Endothelial cell of umbilical vein (primary cell): Measurements from ENCODE around the gene HPDL. TPM values are rescaled to one million over a fixed set of nuclear protein-coding genes. Genes with fewer than 3 reads are reported as not detected.

Source experiments
- BruUV-seq: library from RNA; stranded (reverse); fragments of 400-500 nt; replicated peaks from 2 replicates; lab custom pipeline; 2021; lab: Mats Ljungman, UMichigan
- CTCF ChIA-PET: fragments of 300-600, 350-600 bp; sonication (Branson Sonifier 250); formaldehyde crosslinking; loops from one replicate; lab custom pipeline; 2021; ENCODE audit warnings: antibody characterized with exemption, inconsistent platforms; lab: Charles Lee
- POLR2A ChIA-PET: fragments of 300-600, 350-600 bp; sonication (Branson Sonifier 250); formaldehyde crosslinking; loops from one replicate; lab custom pipeline; 2021; ENCODE audit warnings: antibody characterized with exemption, inconsistent platforms; lab: Charles Lee
- DNase-seq: peaks from one replicate; pipeline ENCODE4 v3.0.0-alpha.2; 2011; ENCODE audit warnings: low read depth, low spot score
- FAIRE-seq: peaks from 2 replicates; lab custom pipeline; 2011; peaks lifted over from hg19 to GRCh38; lab: Jason Lieb, UNC
- H2AFZ ChIP-seq: 2 replicates; pipeline ENCODE4 v1.6.0; 2012; ENCODE audit warnings: low read depth, low read length, control low read depth, inconsistent platforms
- H3K27ac ChIP-seq: 2 replicates; pipeline ENCODE4 v1.5.1; 2011; ENCODE audit warnings: low read depth, mild to moderate bottlenecking, control low read depth, low read length, moderate library complexity; ENCODE audit not compliant: insufficient read depth
- H3K27me3 ChIP-seq, 2 experiments: 2 replicates each; pipeline versions ENCODE4 v1.6.0 to v1.6.1; 2011; ENCODE audit warnings: low read length in 2 of 2, mixed read lengths in 1 of 2; ENCODE audit not compliant: control insufficient read depth in 2 of 2, insufficient read depth in 2 of 2
- H3K36me3 ChIP-seq, 2 experiments: 2 replicates in 1 of 2; 3 replicates in 1 of 2; pipeline ENCODE4 v1.5.1; 2011; ENCODE audit warnings: low read length in 2 of 2, mild to moderate bottlenecking in 1 of 2, moderate library complexity in 1 of 2; ENCODE audit not compliant: control insufficient read depth in 2 of 2, insufficient read depth in 2 of 2; ENCODE audit errors: extremely low read depth in 1 of 2
- H3K4me1 ChIP-seq: 3 replicates; pipeline ENCODE4 v1.5.1; 2011; ENCODE audit warnings: mild to moderate bottlenecking, low read length; ENCODE audit not compliant: control insufficient read depth, insufficient read depth; ENCODE audit errors: extremely low read depth
- H3K4me2 ChIP-seq: 2 replicates; pipeline ENCODE4 v1.6.1; 2011; ENCODE audit warnings: low read length, control low read depth, mixed read lengths; ENCODE audit not compliant: insufficient read depth
- H3K4me3 ChIP-seq, 3 experiments: fragments of 200-600 bp in 1 of 3; sonication (generic), shearing (Covaris generic) in 1 of 3; replicated peaks in 1 of 3; 2 replicates each; pipeline ENCODE4 v1.5.1; 2011 to 2016; ENCODE audit warnings: control low read depth in 3 of 3, low read length in 3 of 3, mild to moderate bottlenecking in 2 of 3, inconsistent platforms in 1 of 3, low read depth in 1 of 3, moderate library complexity in 1 of 3; ENCODE audit not compliant: insufficient read depth in 1 of 3
- H3K79me2 ChIP-seq: 2 replicates; pipeline ENCODE4 v1.6.0; 2012; ENCODE audit warnings: low read length, inconsistent platforms; ENCODE audit not compliant: control insufficient read depth, insufficient read depth
- H3K9ac ChIP-seq: replicated peaks from 2 replicates; pipeline ENCODE3; 2011; ENCODE audit warnings: low read length, control low read depth; ENCODE audit not compliant: insufficient read depth; ENCODE audit errors: extremely low read depth
- H3K9me1 ChIP-seq: replicated peaks from 3 replicates; pipeline ENCODE4 v1.6.0; 2011; ENCODE audit warnings: mild to moderate bottlenecking, low read length; ENCODE audit not compliant: control insufficient read depth, insufficient read depth; ENCODE audit errors: extremely low read depth
- H3K9me3 ChIP-seq: replicated peaks from 2 replicates; pipeline ENCODE4 v1.5.1; 2012; ENCODE audit warnings: low read length, inconsistent platforms; ENCODE audit not compliant: control insufficient read depth, insufficient read depth
- H4K20me1 ChIP-seq: replicated peaks from 2 replicates; pipeline ENCODE3; 2011; ENCODE audit warnings: mild to moderate bottlenecking, low read length; ENCODE audit not compliant: control insufficient read depth, insufficient read depth; ENCODE audit errors: extremely low read depth
- CTCF ChIP-seq, 2 donors: IDR thresholded peaks; 1 replicate in 1 of 2; 2 replicates in 1 of 2; pipeline ENCODE4 v1.5.1; 2011; ENCODE audit warnings: low read length in 2 of 2, mild to moderate bottlenecking in 2 of 2, moderate library complexity in 2 of 2, control low read depth in 1 of 2, inconsistent platforms in 1 of 2, low read depth in 1 of 2; ENCODE audit not compliant: insufficient read depth in 1 of 2; ENCODE audit errors: extremely low read depth in 1 of 2
- EZH2 ChIP-seq: IDR thresholded peaks from 2 replicates; pipeline ENCODE4 v1.6.1; 2012; ENCODE audit warnings: borderline replicate concordance, low read depth, mild to moderate bottlenecking, moderate library complexity, low read length, inconsistent platforms; ENCODE audit not compliant: severe bottlenecking
- FOS ChIP-seq: IDR thresholded peaks from 2 replicates; pipeline ENCODE4 v1.6.1; 2011; ENCODE audit warnings: mild to moderate bottlenecking, low read length, moderate library complexity, borderline replicate concordance; ENCODE audit not compliant: insufficient read depth
- GATA2 ChIP-seq: IDR thresholded peaks from 2 replicates; pipeline ENCODE4 v1.7.0; 2011; ENCODE audit warnings: low read depth, mild to moderate bottlenecking, moderate library complexity, mixed read lengths, low read length; ENCODE audit not compliant: insufficient read length, insufficient read depth
- JUN ChIP-seq: IDR thresholded peaks from 2 replicates; pipeline ENCODE4 v1.6.1; 2011; ENCODE audit warnings: borderline replicate concordance, low read depth; ENCODE audit not compliant: insufficient read length, insufficient read depth
- MAX ChIP-seq: IDR thresholded peaks from 2 replicates; pipeline ENCODE4 v1.6.1; 2011; ENCODE audit not compliant: insufficient read depth, insufficient read length
- MYC ChIP-seq: IDR thresholded peaks from one replicate; pipeline ENCODE4 v1.6.1; 2011; ENCODE audit warnings: mild to moderate bottlenecking, low read depth, low read length
- POLR2A ChIP-seq: IDR thresholded peaks from 2 replicates; pipeline ENCODE4 v1.6.1; 2012; ENCODE audit warnings: low read depth, mild to moderate bottlenecking, control low read depth, low read length
- POLR2AphosphoS5 ChIP-seq: IDR thresholded peaks from 2 replicates; pipeline ENCODE4 v1.6.1; 2012; ENCODE audit warnings: low read depth, mild to moderate bottlenecking, control low read depth, low read length, moderate library complexity; ENCODE audit not compliant: insufficient read depth
- dilution Hi-C: fragments of 300-500 bp; cut with MboI; formaldehyde crosslinking; loops from one replicate; pipeline ENCODE4 v1.15.0; 2019; ENCODE audit warnings: low sequenced_read_pairs; ENCODE audit not compliant: extremely low pct_ligation_motif_present
- intact Hi-C: fragments of 100-400 bp; cut with micrococcal nuclease; formaldehyde crosslinking; loops from one replicate; pipeline ENCODE4 v1.10.0; 2022
- polyA plus RNA-seq, 4 experiments: library from polyadenylated mRNA; depleted of rRNA in 3 of 4; stranded (reverse) in 3 of 4; unstranded in 1 of 4; fragments of >200 nt; gene quantifications; 2 replicates each; pipeline versions ENCODE4 v1.2.1 to v1.2.3, GENCODE V29; 2011 to 2012; ENCODE audit warnings: missing spikeins in 1 of 4
- total RNA-seq: library from RNA; stranded (reverse); gene quantifications from 2 replicates; pipeline ENCODE4 v1.2.3, GENCODE V29; 2021

The HPDL gene
- total and polyA plus RNA-seq, 2 donors (not counting 3 experiments of a cell fraction or from before 2014, with no cell fraction given): 3.4 to 5.9 TPM

GRCh38 chr1:45348020-45348419 is 21.3 kb downstream of the HPDL start:
- BruUV-seq: no TSS peak
- intact Hi-C loops: no loop called here

More at GRCh38 chr1:45348020-45348419, 21.3 kb downstream of the HPDL start:
- no peaks in the 10 kb centered on the region for H3K27me3 ChIP-seq
- no peaks in the 10 kb centered on the region for H3K79me2 ChIP-seq
- peaks cover 2 to 6% of the 10 kb centered on the region in 2 experiments for H3K36me3 ChIP-seq
- ChIA-PET POLR2A (interaction anchor here (1.2 to 1.5 kb wide), 2 partner anchors 8 to 174 kb away, joined by 3 to 5 read pairs; partner anchors contain the start of genes MUTYH, PRDX1 and TOE1), CTCF (interaction anchor here (0.6 to 2.7 kb wide), 8 partner anchors 8 to 333 kb away, joined by 3 to 10 read pairs (median 5); partner anchors contain the start of genes MUTYH, TESK2 and TOE1)
- no peaks in the 10 kb centered on the region for H3K4me1 ChIP-seq
- FAIRE-seq (no peak), DNase-seq (no peak)
- no peak overlapping the region for H3K9ac ChIP-seq
- H3K4me2 ChIP-seq: no peak overlapping the region
- TF ChIP-seq FOS (no peak), CTCF (IDR thresholded peaks at IDR 0.05; ENCODE audit: extremely low read depth in 1 of 2, insufficient read depth in 1 of 2, low read depth in 1 of 2, low read length in 2 of 2) (no peak), EZH2 (no peak), GATA2 (no peak), MAX (no peak), JUN (no peak), MYC (no peak), POLR2AphosphoS5 (no peak), POLR2A (no peak)
- dilution Hi-C loops: no loop called here
- no peak overlapping the region for H3K4me3 ChIP-seq
- no peaks in the 10 kb centered on the region for H4K20me1 ChIP-seq
- no peak overlapping the region for H2AFZ ChIP-seq
- H3K27ac ChIP-seq: no peak overlapping the region
- H3K9me3 ChIP-seq: no peaks in the 10 kb centered on the region
- H3K9me1 ChIP-seq: no peaks in the 10 kb centered on the region
